HG03575 (cell line): Measurements from ENCODE around the gene DCPS.
"Not testable (repeated sequence)": the region's sequence is repeated elsewhere in the genome, so short reads cannot be mapped to it uniquely, and the experiment has no call there.

Experiments
- ATAC-seq: cut with Tn5 transposase; IDR thresholded peaks from one replicate; pipeline ENCODE4 v1.9.1; 2021; ENCODE audit not compliant: unreplicated experiment, insufficient number of reproducible peaks, low FRiP score; ENCODE audit errors: extremely low read depth

Gene DCPS

GRCh38 chr11:126391970-126392632 is 88.2 kb downstream of the DCPS start:
- no peak for ATAC-seq

- no peak for ATAC-seq
Measured at GRCh38 chr11:126392633-126393013, 88.8 kb downstream of the DCPS start.

- ATAC-seq = no peak
Measured at GRCh38 chr11:126393143-126393542, 89.3 kb downstream of the DCPS start.

GRCh38 chr11:126394036-126394435 is 90.2 kb downstream of the DCPS start:
- no peak for ATAC-seq

- ATAC-seq = not testable (repeated sequence)
Measured at GRCh38 chr11:126394634-126395072, 90.8 kb downstream of the DCPS start.
